GM18508 (cell line): ENCODE data around the gene DAND5.
"Not testable (repeated sequence)": the region's sequence is repeated elsewhere in the genome, so short reads cannot be mapped to it uniquely, and the experiment has no call there.

Experiments
- ATAC-seq: cut with Tn5 transposase; IDR thresholded peaks from one replicate; pipeline ENCODE4 v1.9.1; 2021; ENCODE audit warnings: moderate number of reproducible peaks; ENCODE audit not compliant: insufficient read depth, unreplicated experiment

Gene DAND5

DNA sequence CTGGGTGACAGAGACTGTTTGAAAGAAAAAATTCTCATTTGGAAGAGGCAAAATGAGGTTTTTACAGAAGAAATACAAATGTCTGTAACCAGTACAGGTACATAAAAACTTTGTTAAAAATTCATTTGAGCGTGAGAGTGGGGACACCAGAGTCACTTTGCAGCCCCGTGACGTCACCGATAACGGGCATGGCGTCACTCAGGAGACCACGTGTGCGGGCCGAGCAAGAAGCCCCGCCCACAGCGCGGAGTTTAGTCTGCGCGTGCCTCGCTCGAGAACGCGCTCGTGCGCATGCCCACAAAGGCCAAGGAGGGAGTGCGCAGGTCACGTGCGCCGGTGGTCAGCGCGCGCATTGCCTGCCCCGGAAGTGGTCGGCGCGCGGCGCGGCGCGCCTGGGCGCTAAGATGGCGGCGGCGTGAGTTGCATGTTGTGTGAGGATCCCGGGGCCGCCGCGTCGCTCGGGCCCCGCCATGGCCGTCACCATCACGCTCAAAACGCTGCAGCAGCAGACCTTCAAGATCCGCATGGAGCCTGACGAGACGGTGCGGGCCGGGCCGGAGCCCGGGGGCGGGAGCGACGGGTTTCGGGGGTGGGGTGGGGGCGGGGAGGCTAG, 23.8 kb upstream of the DAND5 start, which contains the start of gene RAD23A:
Gene RAD23A (plus strand): TSS at position 384 of the 613 bp plus-strand sequence. CDS start 87 bp downstream, at position 471.
- ATAC-seq, result peak; percentile 44

DNA sequence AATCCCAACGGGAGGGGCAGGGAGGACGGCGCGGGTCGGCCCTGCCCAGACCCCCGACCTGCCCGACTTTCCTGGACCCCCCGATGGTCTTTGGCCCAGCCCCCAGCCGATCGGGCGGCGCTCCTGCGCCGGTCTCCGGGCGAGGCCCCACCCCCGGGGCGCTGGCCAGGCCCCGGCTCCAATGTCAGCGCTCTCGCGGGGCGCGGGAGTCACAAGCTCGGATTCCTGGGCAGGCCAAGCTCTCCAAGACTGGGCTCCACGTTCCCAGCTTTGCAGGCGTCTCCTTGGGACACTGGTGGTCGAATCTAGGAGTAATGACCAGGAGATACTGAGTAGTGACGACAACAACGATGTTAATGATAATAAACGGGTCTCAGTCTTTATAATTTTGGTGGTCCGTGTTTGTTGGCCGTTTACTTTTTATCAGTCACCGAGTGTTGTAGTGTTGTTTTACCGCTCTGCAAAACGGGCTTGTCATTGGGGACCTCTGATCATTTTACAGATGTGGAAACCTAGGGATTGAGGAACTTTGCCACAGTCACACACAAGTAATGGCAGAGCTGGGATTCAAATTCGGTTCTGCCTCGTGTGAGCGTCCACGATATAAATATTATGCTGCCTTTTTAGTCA, 23.2 kb upstream of the DAND5 start:
- ATAC-seq, result no peak

GRCh38 chr19:12946731-12947496, 22.5 kb upstream of the DAND5 start:
- ATAC-seq, result no peak

- ATAC-seq, result no peak
These were observed 21.4 kb upstream of the DAND5 start for GRCh38 chr19:12947702-12948611.

GRCh38 chr19:12948612-12949362, 20.6 kb upstream of the DAND5 start:
- ATAC-seq, result no peak

- ATAC-seq, result no peak
These were observed 19.8 kb upstream of the DAND5 start for GRCh38 chr19:12949363-12950283.

GRCh38 chr19:12952050-12952449, 17.3 kb upstream of the DAND5 start:
- ATAC-seq, result not testable (repeated sequence)

DNA sequence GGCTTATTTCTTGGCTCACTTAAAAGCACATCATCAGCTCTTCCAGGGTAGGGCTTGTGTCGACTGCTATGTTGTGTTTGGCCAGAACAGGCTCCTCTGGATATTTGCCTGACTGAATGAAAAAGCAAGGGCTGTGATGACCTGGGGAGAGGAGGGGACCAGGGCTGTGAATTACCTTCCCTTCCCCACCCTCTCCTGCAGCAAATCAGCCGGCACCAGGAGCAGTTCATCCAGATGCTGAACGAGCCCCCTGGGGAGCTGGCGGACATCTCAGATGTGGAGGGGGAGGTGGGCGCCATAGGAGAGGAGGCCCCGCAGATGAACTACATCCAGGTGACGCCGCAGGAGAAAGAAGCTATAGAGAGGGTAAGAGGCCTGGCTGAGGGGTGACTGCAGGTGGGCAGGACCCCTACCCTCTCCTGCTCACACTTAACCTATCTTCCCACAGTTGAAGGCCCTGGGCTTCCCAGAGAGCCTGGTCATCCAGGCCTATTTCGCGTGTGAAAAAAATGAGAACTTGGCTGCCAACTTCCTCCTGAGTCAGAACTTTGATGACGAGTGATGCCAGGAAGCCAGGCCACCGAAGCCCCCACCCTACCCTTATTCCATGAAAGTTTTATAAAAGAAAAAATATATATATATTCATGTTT, 16.8 kb upstream of the DAND5 start:
- no peak for ATAC-seq

DNA sequence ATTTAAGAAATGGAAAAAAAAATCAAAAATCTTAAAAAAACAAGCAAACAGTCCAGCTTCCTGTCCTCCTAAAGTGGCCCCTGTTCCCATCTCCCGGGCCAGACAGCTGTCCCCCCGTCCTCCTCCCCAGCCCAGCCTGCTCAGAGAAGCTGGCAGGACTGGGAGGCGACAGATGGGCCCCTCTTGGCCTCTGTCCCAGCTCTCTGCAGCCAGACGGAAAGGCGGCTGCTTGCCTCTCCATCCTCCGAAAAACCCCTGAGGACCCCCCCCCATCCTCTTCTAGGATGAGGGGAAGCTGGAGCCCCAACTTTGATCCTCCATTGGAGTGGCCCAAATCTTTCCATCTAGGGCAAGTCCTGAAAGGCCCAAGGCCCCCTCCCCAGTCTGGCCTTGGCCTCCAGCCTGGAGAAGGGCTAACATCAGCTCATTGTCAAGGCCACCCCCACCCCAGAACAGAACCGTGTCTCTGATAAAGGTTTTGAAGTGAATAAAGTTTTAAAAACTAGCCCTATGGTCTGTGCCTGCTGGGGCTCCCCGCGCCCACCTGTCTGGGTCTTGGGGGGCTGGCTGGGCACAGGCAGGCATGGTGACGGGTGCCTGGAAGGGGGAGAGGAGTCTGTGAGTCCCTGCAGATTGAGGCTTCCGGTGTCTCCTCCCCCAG, 16.1 kb upstream of the DAND5 start:
- no peak for ATAC-seq

DNA sequence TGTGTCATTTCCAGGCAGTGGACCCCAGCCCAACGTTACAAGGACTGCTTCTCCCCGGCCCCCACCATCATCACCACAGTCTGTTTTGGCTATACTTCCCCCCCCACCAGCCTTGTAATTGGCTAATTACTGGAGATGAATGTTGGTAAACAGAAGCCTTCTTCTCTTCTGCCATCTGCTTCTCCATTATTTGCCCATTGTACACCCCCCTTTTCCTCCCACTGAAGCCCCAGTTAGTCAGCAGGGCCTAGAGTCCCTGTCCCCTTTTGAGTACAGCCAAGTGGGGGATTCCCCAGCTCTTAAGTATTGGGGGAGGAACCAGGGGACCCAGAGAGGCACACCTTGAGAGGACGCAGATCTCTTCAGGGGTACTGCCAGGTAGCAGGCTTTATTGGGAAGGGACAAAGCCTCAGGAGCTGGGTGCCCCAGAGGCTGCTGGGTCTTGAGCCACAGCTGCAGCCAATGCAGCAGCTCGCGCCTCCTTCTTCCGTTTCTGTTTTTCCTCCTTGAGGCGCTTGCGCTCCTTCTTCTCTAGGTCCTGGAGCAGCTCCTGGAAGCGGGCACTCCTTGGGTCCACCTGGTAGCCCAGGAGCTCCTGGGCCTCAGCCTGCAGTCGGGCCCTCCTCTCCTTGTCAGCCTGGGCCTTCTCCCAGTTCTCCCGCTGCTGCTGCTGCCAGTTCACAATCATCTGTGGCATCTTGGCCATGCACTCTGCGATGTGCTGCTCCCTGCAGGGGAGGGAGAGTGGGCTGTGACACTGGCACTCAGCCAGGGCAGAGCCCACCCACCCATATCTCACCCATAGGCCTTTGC, 15.4 kb upstream of the DAND5 start:
- no peak for ATAC-seq

DNA sequence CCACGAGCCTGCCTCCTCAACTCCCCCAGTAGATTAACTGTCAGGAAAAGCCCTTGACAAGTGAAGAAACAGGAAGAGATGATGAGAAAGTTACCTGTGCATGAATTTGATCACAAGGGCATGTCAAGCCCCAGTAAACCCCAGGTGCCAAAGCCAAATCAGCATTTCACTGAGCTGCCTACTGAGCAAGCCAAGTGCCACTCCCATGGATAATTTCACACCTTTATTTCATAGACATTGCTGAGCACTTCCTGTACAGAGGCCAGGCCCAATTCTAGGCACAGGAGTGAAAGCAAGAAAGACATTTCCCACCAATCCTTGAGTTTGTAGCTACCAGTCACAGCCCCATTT, 14.8 kb upstream of the DAND5 start:
- no peak for ATAC-seq

- not testable (repeated sequence) for ATAC-seq
These were observed 13.8 kb upstream of the DAND5 start for GRCh38 chr19:12955575-12955974.

DNA sequence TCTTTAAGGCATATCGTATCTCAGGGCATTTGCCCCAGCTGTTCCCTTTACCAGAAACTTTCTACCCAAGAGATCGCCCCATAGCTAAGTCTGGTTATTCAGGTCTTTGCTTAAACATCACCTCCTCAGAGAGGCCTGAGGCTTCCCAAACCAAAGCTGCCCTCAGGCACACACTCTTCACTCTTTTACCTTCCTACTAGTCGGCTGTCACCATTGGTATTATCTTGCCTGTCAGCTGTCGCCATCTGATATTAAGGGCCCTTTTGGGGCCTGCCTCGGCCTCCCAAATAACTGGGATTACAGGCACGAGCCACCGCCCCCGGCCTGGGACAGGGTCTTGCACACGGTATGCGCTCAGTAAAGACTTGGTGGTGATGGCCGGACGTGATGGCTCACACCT, 13.4 kb upstream of the DAND5 start:
- ATAC-seq, result no peak

- no peak for ATAC-seq
These were observed 12.7 kb upstream of the DAND5 start, which contains the start of gene GADD45GIP1 for GRCh38 chr19:12956446-12957388. GADD45GIP1 (minus strand) TSS chr19:12957223; CDS start chr19:12957212, 11 bp downstream.

DNA sequence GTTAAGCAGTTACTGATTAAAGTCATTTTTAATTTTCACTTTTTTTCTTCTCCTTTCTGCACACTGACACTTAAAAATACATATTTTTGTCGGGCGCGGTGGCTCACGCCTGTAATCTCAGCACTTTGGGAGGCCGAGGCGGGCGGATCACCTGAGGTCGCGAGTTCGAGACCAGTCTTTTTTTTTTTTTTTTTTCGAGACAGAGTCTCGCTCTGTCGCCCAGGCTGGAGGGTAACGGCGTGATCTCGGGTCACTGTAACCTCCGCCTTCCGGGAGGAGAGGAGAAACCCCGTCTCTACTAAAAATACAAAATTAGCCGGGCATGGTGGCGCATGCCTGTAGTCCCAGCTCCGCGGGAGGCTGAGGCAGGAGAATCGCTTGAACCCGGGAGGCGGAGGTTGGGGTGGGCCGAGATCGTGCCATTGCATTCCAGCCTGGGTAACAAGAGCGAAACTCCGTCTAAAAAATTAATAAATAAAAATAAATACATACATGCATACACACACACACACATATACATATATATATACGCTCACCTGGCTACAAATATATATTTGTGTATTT, 11.9 kb upstream of the DAND5 start:
- not testable (repeated sequence) for ATAC-seq
